ENCODE results near the gene RAB3B. TPM values are rescaled to one million over a fixed set of nuclear protein-coding genes. Genes with fewer than 3 reads are reported as not detected.

The RAB3B gene
- total and polyA plus RNA-seq, 11 donors: 0.02 to 0.14 (median 0.11) TPM; not detected in 8

DNA sequence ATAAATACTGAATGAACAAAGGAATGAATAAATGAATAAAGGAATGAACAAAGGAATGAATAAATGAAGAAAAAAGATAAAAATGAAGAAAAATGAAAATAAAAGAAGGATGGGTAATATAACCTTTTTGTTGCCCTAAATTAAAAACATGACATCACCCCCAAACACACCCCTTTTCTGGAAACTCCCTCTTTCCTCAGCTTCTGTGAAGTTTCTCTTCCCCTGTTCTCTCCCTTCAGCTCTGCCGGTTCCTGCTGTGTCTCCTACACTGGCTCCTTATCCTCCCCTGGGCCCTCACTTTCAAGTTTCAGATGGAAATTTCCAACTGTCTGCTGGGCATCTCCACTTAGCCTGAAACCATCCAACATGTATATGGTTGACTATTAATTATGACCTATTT is 37.9 kb downstream of the RAB3B start:
- intact Hi-C loops (cut with DNase I): no loop called here
- H3K4me1 ChIP-seq: no peaks in the 10 kb centered on the region
- no peak for DNase-seq
- H3K27me3 ChIP-seq: peaks cover 0 to 10% (median 0%) of the 10 kb centered on the region in 9 donors
- ATAC-seq: no peak
- H3K4me3 ChIP-seq: no peak overlapping the region
- peaks cover 0 to 13% (median 0%) of the 10 kb centered on the region in 12 donors for H3K9me3 ChIP-seq
- no peak overlapping the region for H3K27ac ChIP-seq
- 40 to 81% (median 61%) methylated on average over 1 of the region's 1 CpG for WGBS, 4 donors
- TF ChIP-seq, protein P1, sequence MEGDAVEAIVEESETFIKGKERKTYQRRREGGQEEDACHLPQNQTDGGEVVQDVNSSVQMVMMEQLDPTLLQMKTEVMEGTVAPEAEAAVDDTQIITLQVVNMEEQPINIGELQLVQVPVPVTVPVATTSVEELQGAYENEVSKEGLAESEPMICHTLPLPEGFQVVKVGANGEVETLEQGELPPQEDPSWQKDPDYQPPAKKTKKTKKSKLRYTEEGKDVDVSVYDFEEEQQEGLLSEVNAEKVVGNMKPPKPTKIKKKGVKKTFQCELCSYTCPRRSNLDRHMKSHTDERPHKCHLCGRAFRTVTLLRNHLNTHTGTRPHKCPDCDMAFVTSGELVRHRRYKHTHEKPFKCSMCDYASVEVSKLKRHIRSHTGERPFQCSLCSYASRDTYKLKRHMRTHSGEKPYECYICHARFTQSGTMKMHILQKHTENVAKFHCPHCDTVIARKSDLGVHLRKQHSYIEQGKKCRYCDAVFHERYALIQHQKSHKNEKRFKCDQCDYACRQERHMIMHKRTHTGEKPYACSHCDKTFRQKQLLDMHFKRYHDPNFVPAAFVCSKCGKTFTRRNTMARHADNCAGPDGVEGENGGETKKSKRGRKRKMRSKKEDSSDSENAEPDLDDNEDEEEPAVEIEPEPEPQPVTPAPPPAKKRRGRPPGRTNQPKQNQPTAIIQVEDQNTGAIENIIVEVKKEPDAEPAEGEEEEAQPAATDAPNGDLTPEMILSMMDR (IDR thresholded peaks at IDR 0.05): no peak
- no peak for TF ChIP-seq POLR2A (IDR thresholded peaks at IDR 0.05)
- no peaks in the 10 kb centered on the region for H3K36me3 ChIP-seq

DNA sequence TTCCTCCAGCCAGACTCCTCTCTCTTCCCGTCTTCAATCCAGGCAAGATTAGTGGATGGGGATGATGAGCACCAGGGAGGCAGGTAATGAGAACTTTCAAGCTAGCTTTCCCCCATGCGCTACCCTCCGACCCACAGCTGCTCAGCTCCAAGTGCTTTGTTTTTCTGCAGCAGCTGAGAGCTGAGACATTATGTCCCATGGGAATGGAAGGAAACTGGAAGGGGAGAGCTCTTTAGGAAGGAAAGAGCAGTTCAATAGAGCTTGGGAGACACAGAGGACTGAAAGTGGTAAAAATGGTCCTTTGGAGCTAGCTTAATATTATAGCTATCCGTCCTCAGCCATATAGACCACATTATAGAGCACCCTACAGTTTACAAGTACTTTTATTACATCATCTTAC is 39.8 kb downstream of the RAB3B start:
- ATAC-seq: no peak
- Histone ChIP-seq H3K27me3 (peaks cover 0 to 10% (median 0%) of the 10 kb centered on the region in 9 donors), H3K27ac (no peak overlapping the region), H3K4me1 (no peaks in the 10 kb centered on the region), H3K9me3 (peaks cover 0 to 13% (median 0%) of the 10 kb centered on the region in 12 donors), H3K36me3 (no peaks in the 10 kb centered on the region), H3K4me3 (no peak overlapping the region)
- DNase-seq: no peak
- TF ChIP-seq, protein P1 (IDR thresholded peaks at IDR 0.05): no peak
- no peak for TF ChIP-seq POLR2A (IDR thresholded peaks at IDR 0.05)
- intact Hi-C loops (cut with DNase I): no loop called here
- WGBS, 4 donors: 60 to 71% (median 65%) methylated on average over 4 of the region's 4 CpGs

DNA sequence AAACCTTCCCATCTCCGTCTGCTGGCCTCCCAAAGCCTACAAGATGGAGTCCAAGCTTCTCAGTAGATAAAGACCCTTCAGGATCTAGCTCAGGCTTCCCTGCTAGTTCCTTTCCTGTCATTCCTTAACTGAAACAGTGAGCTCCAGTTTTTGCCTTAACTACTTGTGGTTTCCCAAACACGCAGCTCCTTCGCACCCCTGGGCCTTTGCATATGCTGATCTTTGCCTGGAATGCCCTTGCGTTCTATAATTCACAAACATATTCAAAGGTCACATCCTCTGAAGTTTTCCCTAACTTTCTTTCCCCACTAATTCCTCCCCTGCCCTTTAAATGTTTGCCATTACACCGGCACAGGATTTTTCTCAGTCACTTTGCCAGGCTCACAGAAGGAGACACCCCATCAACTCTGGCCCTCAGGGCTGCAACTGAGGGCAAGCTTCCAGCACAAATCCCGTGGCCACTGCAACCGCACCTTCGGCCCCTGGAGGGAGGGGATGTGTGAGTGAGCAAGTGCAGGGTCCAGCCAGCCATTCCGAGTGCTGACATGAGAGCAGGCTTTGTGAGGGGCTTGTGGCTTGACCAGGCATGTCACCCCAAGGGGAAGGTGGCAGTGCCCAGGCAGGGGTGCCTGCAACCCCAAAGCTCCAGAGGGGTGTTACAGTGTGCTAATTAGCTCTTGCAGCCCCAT is 41.3 kb downstream of the RAB3B start:
- Histone ChIP-seq H3K36me3 (no peaks in the 10 kb centered on the region), H3K4me1 (no peaks in the 10 kb centered on the region), H3K9me3 (peaks cover 0 to 13% (median 0%) of the 10 kb centered on the region in 12 donors), H3K27ac (no peak overlapping the region), H3K27me3 (peaks cover 0 to 10% (median 0%) of the 10 kb centered on the region in 9 donors), H3K4me3 (no peak overlapping the region)
- no peak for DNase-seq
- intact Hi-C loops (cut with DNase I): no loop called here
- 83 to 93% (median 85%) methylated on average over 8 to 9 of the region's 9 CpGs for WGBS, 4 donors
- no peak for ATAC-seq
- TF ChIP-seq, protein P1 (IDR thresholded peaks at IDR 0.05): no peak
- TF ChIP-seq POLR2A (IDR thresholded peaks at IDR 0.05): no peak

DNA sequence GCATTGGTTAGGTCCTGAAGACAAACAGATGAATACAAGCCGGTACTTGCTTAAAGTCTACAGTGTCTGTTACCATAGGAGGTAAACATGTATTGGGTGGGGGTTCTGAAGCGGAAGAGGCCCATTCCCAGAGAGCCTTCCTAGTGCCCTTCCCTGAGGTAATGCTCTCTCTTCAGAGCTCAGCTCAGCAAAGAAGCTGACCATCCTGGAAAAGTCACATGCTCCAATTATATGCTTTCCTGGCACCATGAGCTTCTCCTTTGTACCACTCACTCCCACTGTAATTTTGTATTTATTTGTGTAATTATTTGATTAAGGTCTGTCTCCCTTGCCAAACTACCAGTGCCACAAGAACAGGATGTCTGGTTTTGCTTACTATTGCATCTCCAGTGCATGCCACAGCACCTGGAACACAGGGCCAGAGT is 42.0 kb downstream of the RAB3B start:
- no peak for TF ChIP-seq POLR2A (IDR thresholded peaks at IDR 0.05)
- TF ChIP-seq, protein P1 (IDR thresholded peaks at IDR 0.05): no peak
- H3K27me3 ChIP-seq: peaks cover 0 to 10% (median 0%) of the 10 kb centered on the region in 9 donors
- H3K4me3 ChIP-seq: no peak overlapping the region
- DNase-seq (no peak), ATAC-seq (no peak)
- no peak overlapping the region for H3K27ac ChIP-seq
- peaks cover 0 to 13% (median 0%) of the 10 kb centered on the region in 12 donors for H3K9me3 ChIP-seq
- intact Hi-C loops (cut with DNase I): no loop called here
- WGBS, 4 donors: 75 to 91% (median 81%) methylated on average over 2 of the region's 2 CpGs
- no peaks in the 10 kb centered on the region for H3K4me1 ChIP-seq
- no peaks in the 10 kb centered on the region for H3K36me3 ChIP-seq

Data from heart left ventricle (tissue), 16 donors.